GM12801 (cell line): Measurements from ENCODE around the gene ELAVL2.

Source experiments
- CTCF ChIP-seq: IDR thresholded peaks from one replicate; pipeline ENCODE4 v1.5.1; 2011; ENCODE audit warnings: control low read depth; ENCODE audit not compliant: insufficient read length; ENCODE audit errors: extremely low read depth

The ELAVL2 gene

GRCh38 chr9:23819403-23819802 is 6.6 kb downstream of the ELAVL2 start:
- no peak for TF ChIP-seq CTCF

GRCh38 chr9:23814243-23814642 is 11.8 kb downstream of the ELAVL2 start:
- no peak for TF ChIP-seq CTCF

GRCh38 chr9:23812673-23813072 is 13.4 kb downstream of the ELAVL2 start:
- TF ChIP-seq CTCF: no peak

DNA sequence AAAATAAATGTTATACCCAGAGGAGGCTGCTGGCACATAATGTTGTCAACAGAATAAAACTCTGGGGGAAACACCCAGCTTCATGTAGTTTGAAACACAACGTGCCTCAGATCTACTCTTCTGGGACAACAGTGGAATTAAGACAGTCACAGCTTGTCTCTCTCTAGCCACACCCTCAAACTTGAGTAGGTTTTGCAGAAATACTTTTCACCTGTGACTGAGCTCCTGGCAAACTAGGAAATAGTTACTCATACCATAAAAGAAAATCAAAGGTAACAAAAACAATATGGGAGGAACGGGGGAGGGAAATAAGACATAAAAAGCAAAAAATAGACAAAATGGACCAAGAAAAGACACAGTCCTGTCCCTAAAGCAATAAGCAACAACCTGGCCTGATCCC is 14.4 kb downstream of the ELAVL2 start:
- TF ChIP-seq CTCF: no peak

GRCh38 chr9:23803216-23803615 is 22.8 kb downstream of the ELAVL2 start:
- TF ChIP-seq CTCF: no peak

DNA sequence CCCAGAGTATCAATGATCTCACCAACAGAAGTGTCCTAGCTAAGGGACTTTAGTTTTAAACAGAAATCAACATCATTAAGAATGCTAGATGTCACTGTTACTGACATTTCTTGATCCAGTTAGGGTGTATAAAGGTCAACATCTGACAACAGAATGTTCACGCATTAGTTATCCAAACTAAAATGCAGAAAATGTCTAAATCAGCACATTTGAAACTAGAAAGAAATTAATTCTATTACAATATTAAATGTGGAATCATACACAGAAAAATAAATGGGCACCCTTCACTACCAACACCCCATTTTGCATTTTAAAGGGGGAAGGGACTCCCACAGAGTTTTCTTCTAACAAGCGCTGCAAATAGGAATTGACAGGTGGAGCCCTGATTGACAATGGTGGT is 24.5 kb downstream of the ELAVL2 start:
- TF ChIP-seq CTCF: no peak

DNA sequence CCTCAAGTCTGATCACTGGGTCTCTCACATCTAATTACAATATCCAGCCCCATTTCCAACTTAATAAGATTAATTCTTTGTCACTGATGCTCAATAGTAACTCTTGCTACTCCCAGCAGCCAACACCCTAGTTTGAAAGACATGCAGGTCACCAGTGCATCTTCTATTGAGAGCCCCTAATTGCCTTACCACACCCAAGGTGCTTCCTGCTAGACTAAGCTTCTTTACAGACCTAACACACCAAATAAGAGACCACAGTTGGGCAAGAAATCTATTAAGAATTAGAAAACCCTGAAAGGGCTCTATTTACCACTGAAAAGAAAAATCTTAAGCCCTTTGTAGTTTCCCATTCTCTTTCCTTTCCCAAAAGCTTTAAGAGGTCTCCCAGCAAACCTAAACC is 26.5 kb downstream of the ELAVL2 start:
- TF ChIP-seq CTCF: no peak

DNA sequence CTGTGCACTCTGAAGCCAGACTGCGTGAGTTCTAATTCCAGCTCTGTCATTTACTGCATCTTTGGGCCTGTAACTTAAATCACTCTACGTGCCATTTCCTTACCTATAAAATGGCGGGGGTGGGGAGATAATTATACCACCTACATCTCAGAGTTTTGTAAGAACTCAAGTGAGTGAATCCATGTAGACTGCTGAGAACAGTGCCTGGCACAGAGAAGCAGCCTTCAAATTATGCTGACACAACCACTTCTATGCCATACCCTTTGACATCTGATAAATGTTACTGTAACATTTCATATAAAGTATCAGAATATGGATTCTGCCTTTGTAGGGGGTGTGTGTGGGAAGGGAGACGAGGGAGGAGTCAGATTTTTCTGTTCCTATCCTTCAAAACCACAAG is 27.7 kb downstream of the ELAVL2 start:
- TF ChIP-seq CTCF: no peak
